HG03280 (cell line): ENCODE results near the gene EIF4ENIF1.
"Not testable (repeated sequence)": the region's sequence is repeated elsewhere in the genome, so short reads cannot be mapped to it uniquely, and the experiment has no call there.

Experiments used
- ATAC-seq: cut with Tn5 transposase; IDR thresholded peaks from one replicate; pipeline ENCODE4 v1.9.1; 2021; ENCODE audit warnings: mild to moderate bottlenecking, moderate library complexity; ENCODE audit not compliant: unreplicated experiment

The EIF4ENIF1 gene

GRCh38 chr22:31495343-31495742 lies 5.7 kb upstream of the EIF4ENIF1 start:
- ATAC-seq, result no peak

- ATAC-seq, result not testable (repeated sequence)
Observed at GRCh38 chr22:31493355-31493754, 3.7 kb upstream of the EIF4ENIF1 start.

GRCh38 chr22:31492151-31492550 lies 2.5 kb upstream of the EIF4ENIF1 start:
- no peak for ATAC-seq

- ATAC-seq, result no peak
Observed at GRCh38 chr22:31491218-31491962, 1.7 kb upstream of the EIF4ENIF1 start.

GRCh38 chr22:31490496-31490925 lies 869 bp upstream of the EIF4ENIF1 start:
- ATAC-seq, result peak; percentile 54

GRCh38 chr22:31488988-31489617 lies 539 bp downstream of the EIF4ENIF1 start:
- peak; percentile 24 for ATAC-seq

- ATAC-seq, result no peak
Observed at GRCh38 chr22:31488346-31488883, 1.2 kb downstream of the EIF4ENIF1 start.

GRCh38 chr22:31486951-31487350 lies 2.7 kb downstream of the EIF4ENIF1 start:
- no peak for ATAC-seq

- ATAC-seq, result not testable (repeated sequence)
Observed at GRCh38 chr22:31486369-31486768, 3.3 kb downstream of the EIF4ENIF1 start.

- not testable (repeated sequence) for ATAC-seq
Observed at GRCh38 chr22:31482470-31482869, 7.2 kb downstream of the EIF4ENIF1 start.

GRCh38 chr22:31481129-31481528 lies 8.5 kb downstream of the EIF4ENIF1 start:
- ATAC-seq, result no peak

- ATAC-seq, result no peak
Observed at GRCh38 chr22:31477329-31477728, 12.3 kb downstream of the EIF4ENIF1 start.

GRCh38 chr22:31475800-31476199 lies 13.8 kb downstream of the EIF4ENIF1 start:
- no peak for ATAC-seq

- ATAC-seq, result no peak
Observed at GRCh38 chr22:31474743-31475142, 14.9 kb downstream of the EIF4ENIF1 start.

- no peak for ATAC-seq
Observed at GRCh38 chr22:31465307-31465706, 24.3 kb downstream of the EIF4ENIF1 start.

GRCh38 chr22:31461699-31462098 lies 27.9 kb downstream of the EIF4ENIF1 start:
- no peak for ATAC-seq

GRCh38 chr22:31451709-31452571 lies 37.7 kb downstream of the EIF4ENIF1 start:
- no peak for ATAC-seq

GRCh38 chr22:31449506-31449905 lies 40.1 kb downstream of the EIF4ENIF1 start:
- ATAC-seq, result no peak

GRCh38 chr22:31448382-31448781 lies 41.3 kb downstream of the EIF4ENIF1 start:
- ATAC-seq, result no peak

- ATAC-seq, result no peak
Observed at GRCh38 chr22:31447337-31447736, 42.3 kb downstream of the EIF4ENIF1 start.

GRCh38 chr22:31446767-31447166 lies 42.9 kb downstream of the EIF4ENIF1 start:
- no peak for ATAC-seq
